ENCODE results near the gene CUTA. TPM values are rescaled to one million over a fixed set of nuclear protein-coding genes. Genes with fewer than 3 reads are reported as not detected.
A peak's percentile ranks its signal among the peaks of the same experiment; 100 is the strongest.
"Not testable (repeated sequence)": the region's sequence is repeated elsewhere in the genome, so short reads cannot be mapped to it uniquely, and the experiment has no call there.

CUTA gene
- total RNA-seq, 1 experiment from 2014 or later: 132 TPM

DNA sequence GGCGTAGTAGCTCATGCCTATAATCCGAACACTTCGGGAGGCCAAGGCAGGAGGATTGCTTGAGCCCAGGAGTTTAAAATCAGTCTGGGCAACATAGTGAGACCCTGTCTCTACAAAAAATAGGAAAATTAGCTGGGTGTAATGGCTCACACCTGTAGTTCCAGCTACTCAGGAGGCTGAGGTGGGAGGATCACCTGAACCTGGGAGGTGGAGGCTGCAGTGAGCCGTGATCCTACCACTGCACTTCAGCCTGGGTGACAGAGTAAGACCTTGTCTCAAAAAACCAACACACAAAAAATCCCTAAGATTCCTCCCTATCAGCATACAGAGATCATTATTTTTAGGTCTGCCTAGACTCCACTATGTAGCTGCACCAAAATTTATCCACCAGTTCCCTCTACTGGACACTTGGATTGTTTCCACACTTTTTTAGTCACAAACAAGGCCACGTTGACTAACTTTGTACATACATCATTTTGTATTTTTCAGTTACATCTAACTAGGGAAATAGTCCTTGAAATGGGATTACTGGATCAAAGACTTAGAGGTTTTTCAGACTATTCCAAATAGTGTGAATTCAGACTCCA, 10.7 kb downstream of the CUTA start:
- DNase-seq (ENCODE audit: extremely low read depth, low read depth): no peak

DNA sequence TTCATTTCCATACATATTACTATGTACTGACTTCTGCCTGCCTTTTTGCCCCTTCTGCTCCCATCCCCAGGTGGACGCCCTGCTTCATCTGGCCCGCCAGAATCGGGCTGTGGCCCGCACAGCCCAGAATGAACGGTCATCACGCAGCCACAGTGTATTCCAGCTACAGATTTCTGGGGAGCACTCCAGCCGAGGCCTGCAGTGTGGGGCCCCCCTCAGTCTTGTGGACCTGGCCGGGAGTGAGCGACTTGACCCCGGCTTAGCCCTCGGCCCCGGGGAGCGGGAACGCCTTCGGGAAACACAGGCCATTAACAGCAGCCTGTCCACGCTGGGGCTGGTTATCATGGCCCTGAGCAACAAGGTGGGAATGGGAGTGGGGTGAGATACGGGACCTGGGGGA, 11.8 kb downstream of the CUTA start:
- DNase-seq (ENCODE audit: extremely low read depth, low read depth): no peak

DNA sequence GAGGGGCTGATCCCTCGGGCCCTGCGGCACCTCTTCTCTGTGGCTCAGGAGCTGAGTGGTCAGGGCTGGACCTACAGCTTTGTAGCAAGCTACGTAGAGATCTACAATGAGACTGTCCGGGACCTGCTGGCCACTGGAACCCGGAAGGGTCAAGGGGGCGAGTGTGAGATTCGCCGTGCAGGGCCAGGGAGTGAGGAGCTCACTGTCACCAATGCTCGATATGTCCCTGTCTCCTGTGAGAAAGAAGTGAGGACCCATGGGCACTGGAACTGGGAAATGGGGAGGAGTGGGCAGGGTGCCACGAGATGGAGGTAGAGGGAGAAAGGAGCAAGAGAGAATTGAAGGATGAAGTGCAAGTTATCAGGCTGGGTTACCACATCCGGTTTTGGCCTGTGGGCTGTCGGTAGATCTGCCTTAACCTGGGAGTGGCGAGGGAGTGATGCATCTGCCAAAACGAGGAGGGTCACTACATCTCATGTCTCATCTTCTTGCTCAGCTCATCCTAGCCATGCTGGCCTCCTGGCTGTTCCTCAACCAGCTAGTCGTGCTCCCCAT, 12.4 kb downstream of the CUTA start:
- no peak for DNase-seq (ENCODE audit: extremely low read depth, low read depth)

DNA sequence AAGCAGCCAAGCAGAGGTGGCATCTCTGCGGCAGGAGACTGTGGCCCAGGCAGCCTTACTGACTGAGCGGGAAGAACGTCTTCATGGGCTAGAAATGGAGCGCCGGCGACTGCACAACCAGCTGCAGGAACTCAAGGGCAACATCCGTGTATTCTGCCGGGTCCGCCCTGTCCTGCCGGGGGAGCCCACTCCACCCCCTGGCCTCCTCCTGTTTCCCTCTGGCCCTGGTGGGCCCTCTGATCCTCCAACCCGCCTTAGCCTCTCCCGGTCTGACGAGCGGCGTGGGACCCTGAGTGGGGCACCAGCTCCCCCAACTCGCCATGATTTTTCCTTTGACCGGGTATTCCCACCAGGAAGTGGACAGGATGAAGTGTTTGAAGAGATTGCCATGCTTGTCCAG, 13.0 kb downstream of the CUTA start:
- DNase-seq (ENCODE audit: extremely low read depth, low read depth): no peak

DNA sequence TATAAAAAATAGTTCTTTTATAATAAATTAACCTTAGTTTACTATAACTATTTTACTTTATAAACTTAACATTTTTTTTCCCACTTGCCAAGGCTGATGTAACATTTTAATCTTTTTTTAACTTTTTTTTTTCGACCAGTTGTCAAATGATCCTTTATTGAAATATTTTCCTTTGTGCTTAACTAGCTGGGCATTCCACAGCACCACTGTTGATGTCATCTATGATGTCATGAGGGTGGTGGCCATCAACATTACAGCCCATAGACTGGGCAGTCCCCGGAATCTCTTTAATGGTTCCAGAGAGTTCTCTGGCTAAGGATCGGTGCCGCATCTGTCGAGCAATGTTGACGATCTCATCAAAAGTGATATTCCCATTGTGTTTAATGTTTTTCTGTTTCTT, 18.0 kb downstream of the CUTA start:
- DNase-seq (ENCODE audit: extremely low read depth, low read depth): not testable (repeated sequence)

DNA sequence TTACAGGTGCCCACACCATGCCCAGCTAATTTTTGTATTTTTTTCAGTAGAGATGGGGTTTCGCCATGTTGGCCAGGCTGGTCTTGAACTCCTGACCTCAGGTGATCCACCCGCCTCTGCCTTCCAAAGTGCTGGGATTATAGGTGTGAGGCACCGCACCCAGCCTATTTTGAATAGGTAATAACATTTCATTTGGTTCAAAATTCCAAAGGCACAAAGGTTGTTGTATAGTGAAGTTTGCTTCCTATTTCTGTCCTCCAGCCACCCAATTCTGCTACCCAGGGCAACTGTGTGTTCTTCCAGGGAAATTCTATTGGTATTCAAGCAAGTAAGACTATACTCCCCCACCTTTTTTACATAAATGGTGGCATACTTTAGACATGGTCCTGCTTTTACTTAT, 19.3 kb downstream of the CUTA start:
- DNase-seq (ENCODE audit: extremely low read depth, low read depth): not testable (repeated sequence)

DNA sequence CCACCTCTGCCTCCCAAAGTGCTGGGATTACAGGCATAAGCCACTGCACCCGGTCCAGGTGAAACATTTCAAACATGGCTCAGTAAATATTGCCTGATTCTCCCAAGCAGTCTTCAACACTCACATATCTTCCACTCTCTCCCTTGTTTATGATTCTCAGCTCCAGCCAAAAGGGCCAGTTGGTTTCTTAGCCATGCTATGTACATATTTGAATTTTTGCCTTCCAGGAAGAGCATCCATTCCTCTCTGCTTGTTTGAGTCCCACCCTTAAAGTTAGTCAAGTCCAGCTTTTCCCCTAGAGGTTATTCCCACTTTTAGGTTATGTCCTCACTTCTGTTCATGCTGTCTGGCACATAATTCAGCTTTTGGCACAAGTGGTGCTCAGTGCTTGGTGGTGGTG, 20.4 kb downstream of the CUTA start:
- no peak for DNase-seq (ENCODE audit: extremely low read depth, low read depth)

DNA sequence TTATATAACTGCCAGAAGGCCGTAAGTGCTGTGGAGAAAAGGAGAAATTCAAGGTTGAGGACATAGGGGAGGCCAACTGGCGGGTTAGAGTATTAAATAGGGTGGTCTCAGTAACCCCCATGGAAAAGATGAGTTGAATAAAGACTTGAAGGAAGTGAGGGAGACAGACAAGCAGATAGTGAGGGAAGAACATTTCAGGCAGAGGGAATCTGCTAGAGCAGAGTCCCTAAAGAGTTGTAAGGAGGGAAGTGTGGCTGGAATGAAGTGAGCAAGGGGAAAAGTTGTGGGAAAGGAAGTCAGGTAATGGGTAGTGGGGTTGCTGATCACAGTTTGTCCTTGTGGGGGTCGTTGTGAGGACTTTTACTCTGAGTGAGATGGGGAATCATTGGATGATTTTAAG, 24.9 kb downstream of the CUTA start:
- no peak for DNase-seq (ENCODE audit: extremely low read depth, low read depth)

DNA sequence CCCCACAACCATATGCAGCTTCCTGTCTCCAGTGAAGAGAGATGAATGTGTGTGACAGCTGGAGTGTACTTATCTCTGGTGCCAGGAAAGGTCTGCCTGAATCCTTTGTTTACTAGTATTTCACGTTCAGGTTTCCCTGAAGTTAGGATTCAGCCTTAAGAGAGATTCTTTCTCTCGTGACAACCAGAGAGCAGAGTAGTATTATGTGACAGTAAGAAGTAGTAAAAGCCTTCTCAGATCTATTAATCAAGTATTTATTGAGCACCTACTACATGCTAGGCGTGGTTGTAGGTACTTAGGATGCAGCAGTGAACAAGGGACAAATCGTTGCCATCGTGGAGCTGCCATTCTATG, 25.3 kb downstream of the CUTA start:
- DNase-seq (ENCODE audit: extremely low read depth, low read depth): no peak

DNA sequence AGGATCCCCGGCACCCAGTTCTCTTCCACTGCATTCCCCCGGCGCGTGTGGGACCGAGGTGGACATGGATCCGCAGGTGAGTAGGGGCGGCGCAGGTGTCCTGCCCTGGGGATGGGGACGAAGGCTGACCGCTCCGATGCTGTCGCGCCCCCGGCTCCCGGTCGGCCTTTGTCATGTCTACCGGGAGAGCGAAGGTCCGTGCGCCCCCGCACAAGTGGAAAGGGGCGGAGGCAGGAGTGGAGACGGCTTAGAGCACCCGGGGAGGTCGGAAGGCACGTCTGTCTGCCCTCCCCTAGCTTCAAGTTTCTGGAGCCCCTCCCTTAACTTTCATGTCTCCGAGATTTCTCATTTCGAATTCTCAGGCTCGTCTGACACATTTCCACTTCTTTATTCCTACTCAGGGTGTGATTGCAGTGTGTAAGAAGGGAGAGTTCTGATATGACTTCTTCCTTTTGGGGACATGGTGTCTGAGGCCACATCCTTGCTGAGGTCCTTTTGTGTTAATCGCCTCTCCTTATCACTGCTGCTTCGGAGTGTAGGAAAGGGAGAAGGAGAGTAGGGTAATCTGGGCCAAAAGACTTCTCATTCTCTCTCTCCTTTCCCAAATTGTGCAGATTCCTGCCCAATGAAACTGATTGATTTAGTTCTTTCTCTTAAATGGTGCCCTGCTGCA, 25.8 kb downstream of the CUTA start:
- DNase-seq (ENCODE audit: extremely low read depth, low read depth): no peak

DNA sequence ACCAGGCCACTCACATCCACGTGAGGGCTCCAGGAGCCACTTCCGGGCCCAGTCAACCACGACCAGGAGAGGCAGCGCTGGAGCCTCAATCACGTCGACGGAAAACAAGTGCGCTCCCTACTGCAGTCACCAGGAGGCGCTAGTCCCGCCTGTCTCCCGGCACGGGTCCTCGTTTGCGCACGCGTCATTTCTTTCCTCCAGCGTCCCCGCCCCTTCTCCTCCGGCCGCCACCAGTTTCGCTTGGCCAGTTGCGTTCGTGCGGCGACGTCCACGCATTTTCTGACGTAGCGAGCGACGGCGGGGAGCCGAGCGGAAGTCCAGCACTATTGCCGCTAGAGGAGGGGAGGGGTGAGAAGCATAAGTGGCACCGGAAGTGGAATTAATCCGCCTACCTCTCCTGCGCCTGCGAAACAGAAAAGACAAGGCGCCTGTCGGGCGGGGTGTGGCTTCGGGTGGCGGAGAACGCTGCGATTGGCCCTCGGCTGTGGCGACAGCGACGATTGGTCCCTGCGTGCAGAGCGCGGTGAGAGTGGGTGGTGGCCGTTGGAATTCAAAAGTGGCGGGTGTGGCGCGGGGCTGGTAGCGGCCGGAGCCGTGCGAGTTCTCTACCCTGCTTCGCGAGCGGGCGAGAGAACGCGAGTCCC, 26.5 kb downstream of the CUTA start, which contains the start of gene KIFC1:
TSS of gene KIFC1 (plus strand) at position 546 of the 644 bp plus-strand sequence. CDS start 163 bp downstream, outside the sequence.
- DNase-seq (ENCODE audit: extremely low read depth, low read depth): peak; percentile 98

DNA sequence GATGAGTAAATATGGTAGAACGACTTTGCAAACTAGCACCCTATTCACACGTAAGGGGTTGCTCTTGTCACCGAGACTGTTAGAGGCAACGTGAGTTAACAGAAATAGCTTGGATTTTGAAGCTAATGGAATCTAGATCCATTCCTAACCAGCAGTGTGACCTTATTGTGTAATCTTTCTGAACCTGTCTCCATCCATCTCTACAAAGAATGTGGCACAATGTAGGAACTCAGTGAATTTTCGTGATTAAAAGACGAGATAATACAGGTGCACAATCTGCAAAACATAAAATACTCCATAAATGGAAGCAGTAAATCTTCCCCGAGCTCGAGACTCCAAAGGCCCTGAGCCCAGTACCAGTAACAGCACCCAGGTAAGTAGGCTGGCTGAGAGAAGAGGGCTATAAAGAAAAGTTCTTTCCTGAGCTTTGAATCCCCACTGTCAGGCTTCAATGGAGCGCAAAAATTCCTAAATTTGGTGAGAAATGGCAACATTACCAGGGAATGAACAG, 27.1 kb downstream of the CUTA start:
- DNase-seq (ENCODE audit: extremely low read depth, low read depth): no peak

DNA sequence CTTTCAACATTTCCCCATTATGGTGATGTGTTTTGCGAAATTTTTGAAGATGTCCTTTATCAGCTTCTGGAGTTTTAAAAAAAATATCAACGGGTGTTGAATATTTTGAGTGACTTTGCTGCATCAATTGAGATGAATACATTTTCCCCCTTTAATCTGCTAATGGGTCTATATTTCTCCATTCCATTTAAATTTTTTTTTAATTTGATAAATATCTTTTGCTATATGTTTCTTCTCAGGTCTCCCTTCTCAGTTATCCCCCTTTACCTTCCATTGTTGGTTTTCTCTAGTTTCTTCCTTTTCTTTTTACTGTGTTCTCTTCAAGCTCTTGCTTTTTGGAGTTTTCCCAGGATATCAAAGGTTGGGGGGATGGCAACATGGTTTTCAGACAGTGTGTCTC, 27.7 kb downstream of the CUTA start:
- no peak for DNase-seq (ENCODE audit: extremely low read depth, low read depth)

DNA sequence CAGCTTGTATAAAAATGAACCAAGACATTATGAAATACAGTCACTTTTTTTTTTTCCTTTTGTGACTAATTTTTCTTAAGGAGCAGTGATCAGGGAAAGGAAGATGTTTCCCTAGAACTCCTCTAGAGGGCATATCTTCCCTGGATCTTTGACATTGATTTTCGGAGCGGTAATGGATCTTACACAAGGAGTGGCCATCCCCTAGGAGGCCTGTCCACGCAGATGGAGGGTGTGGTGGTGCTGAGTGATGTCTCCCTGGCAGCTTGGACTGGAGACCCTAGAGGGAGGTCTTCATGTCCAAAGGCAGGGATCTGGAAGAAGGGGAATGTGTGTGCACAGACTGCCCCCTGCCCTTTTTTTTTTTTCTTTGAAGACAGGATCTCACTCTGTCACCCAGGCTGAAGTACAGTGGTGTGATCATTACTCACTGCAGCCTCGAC, 33.3 kb downstream of the CUTA start:
- DNase-seq (ENCODE audit: extremely low read depth, low read depth): peak; percentile 42

DNA sequence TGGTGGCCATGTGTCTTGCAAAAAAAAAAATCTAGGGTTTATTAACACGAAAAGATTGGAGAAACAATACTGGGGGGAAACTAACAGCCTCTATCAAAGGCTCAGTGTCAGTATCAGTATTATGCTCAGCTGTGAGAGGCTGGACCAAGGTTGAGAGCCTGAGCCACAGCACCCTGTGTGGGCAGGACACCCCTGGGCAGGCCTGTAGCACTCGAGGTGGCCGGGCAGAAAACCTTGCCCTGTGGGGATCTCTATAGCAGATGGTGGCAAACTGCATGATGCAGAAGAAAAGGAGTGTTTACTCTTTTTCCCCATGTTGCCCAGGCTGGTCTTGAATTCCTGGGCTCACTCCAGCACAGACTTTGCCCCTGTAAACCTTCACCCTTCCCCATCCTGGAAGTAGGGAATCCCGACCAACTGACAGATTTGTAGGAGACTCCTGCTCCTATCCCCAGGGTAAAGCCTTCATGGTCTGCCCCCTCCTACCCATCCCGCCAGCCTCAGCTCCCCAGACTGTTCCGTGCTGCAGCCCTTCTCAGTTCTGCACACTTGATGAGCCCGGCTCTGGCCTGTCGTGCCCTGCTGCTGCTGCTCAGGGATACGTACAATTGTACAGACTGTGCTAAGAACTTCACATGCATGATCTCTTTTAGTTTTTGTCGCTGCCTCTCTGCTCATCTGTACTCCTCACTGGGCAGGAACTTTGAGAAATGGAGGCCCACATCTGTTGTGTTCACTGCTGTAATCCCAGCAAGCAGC, 34.3 kb downstream of the CUTA start:
- no peak for DNase-seq (ENCODE audit: extremely low read depth, low read depth)

DNA sequence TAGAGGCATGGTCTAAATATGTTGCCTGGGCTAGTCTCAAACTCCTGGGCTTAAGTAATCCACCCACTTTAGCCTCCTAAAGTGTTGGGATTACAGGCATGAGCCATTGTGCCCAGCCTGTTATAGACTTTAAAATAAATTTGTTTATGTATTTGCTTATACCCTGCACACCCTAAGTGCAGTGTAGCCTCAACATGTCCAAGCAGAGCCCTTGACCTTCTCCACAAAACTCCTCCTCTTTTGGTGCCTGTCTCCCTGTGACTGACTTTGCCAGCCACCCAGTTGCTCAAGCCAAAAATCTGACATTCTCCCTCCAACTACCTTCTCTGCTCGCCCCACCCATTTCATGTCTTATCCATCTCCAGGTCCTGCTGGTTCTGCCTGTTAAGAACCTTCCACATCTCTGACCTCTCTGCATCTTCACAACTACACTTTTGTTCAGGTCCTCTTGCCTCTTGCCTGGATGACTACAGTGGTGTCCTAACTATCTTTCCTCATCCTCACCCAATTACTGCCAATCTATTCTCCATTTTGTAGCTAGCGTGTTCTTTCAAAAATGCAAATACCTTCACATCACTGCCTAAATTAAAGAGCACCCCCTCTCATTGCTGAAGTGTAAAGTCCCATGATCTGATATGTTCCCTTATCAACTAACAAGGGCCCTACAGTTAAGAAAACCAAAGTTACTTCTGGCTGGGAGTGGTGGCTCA, 37.5 kb downstream of the CUTA start:
- no peak for DNase-seq (ENCODE audit: extremely low read depth, low read depth)

DNA sequence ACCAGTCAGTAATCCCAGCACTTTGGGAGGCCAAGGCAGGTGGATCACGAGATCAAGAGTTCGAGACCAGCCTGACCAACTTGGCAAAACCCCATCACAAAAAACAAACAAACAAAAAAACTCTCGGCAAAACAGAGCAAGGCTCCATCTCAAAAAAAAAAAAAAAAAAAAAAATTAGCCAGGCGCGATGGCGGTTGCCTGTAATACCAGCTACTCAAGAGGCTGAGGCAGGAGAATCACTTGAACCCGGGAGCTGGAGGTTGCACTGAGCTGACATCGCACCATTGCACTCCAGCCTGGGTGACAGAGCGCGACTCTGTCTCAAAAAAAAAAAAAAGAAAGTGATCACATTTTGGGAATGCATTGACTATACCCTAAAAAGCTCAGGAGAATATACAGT, 38.7 kb downstream of the CUTA start:
- not testable (repeated sequence) for DNase-seq (ENCODE audit: extremely low read depth, low read depth)

DNA sequence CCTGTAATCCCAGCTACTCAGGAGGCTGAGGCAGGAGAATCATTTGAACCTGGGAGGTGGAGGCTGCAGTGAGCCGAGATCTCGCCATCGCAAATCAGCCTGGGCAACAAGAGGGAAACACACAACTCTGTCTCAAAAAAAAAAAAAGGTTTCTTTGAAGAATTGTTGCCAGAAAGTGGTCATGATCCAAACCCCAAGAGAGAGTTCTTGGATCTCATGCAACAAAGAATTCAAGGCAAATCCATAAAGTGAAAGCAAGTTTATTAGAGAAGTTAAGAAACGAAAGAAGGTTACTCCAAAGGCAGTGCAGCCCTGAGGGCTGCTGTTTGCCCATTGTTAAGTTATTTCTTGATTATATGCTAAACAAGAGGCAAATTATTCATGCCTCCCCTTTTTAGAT, 40.7 kb downstream of the CUTA start:
- DNase-seq (ENCODE audit: extremely low read depth, low read depth): no peak

DNA sequence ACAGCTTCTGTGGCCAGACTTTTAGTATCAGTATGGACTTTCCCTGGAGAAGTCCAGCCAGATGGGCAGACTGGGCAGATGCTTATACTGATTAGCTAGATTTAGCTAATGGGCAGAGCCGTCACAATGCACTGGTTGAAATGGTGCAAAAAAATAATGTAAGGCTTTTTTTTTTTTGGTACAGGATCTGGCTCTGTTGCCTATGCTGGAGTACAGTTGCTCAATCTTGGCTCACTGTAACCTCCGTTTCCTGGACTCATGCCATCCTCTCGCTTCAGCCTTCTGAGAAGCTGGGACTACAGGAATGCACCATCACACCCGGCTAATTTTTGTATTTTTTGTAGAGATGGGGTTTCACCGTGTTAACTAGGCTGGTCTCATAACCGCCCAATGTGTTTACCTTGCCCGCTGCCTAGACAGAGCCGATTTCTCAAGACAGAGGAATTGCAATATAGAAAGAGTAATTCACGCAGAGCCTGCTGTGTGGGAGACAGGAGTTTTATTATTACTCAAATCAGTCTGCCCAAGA, 42.7 kb downstream of the CUTA start:
- peak; percentile 32 for DNase-seq (ENCODE audit: extremely low read depth, low read depth)
